Glomerular visceral epithelial cell (primary cell): Measurements from ENCODE around the gene MARCHF10.
"Not testable (repeated sequence)": the region's sequence is repeated elsewhere in the genome, so short reads cannot be mapped to it uniquely, and the experiment has no call there.

ENCODE experiments used
- DNase-seq: peaks from one replicate; pipeline ENCODE4 v3.0.0-alpha.2; 2016; ENCODE audit errors: extremely low spot score

Gene MARCHF10

DNA sequence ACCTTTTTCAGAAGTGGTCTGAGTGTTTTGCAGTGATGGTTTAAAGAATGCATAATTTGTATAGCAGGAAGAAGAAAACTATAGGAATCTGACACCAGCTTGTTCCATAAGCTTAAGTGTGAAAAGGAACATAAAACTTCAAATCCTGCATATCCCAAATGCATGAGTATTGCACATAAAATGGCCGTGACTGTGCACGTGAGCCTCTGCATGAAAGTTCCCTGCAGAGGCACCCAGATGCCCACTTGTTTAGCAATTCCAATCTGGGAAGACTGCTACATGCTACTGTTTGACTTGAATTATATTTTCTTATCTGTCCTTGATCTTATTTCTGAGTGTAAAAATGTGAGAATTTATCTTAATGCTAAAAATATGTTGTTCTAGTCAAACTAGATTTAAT lies 21.5 kb downstream of the MARCHF10 start:
- no peak for DNase-seq

DNA sequence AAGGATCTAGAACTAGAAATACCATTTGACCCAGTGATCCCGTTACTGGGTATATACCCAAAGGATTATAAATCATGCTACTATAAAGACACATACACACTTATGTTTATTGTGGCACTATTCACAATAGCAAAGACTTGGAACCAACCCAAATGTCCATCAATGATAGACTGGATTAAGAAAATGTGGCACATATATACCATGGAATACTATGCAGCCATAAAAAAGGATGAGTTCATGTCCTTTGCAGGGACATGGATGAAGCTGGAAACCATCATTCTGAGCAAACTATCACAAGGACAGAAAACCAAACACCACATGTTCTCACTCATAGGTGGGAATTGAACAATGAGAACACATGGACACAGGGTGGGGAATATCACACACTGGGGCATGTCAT lies 22.1 kb downstream of the MARCHF10 start:
- DNase-seq = not testable (repeated sequence)

DNA sequence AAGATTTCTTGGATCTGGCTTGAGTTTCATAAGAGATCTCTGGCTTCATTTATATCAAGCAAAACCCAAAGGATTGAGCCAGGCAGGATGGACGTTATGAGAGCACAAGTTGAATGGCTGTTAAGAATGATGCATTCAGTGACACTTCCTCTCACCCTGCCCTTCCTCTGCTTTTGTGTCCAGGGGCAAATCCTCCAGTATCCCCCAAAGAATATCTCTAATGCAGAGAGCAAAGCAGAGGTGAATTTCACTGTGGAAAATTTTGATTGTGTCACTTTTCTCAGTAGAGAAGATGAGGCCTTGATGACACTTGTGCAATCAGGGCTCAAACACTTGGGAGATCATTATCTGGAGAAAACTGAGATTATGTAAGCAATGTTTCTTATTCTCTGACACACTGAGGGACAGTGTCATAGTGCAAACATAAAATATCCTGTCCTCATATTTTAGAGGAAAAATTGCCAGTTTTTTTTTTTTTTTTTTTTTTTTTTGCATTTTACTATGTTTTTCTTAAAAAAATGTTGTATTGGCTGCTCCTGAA lies 25.3 kb downstream of the MARCHF10 start:
- no peak for DNase-seq

DNA sequence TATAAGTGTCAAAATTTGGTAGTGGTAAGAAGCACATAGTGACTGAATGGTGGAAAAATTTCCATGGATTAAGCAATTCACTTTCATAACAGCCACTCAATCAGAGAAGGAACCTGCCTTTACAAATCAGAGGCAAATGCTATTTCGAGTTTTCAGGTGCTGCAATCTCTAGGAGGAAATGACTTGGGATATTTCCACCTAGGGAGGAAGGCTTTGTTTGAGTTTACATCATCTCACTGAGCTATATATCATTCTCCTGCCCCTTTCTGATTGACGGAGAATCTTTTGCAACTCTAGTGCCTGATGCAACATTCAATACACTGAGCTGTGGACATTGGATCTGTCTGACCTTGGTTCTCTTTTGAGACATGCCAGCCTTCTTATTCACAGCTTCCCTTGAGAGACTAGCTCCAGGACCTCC lies 26.3 kb downstream of the MARCHF10 start:
- DNase-seq = no peak

DNA sequence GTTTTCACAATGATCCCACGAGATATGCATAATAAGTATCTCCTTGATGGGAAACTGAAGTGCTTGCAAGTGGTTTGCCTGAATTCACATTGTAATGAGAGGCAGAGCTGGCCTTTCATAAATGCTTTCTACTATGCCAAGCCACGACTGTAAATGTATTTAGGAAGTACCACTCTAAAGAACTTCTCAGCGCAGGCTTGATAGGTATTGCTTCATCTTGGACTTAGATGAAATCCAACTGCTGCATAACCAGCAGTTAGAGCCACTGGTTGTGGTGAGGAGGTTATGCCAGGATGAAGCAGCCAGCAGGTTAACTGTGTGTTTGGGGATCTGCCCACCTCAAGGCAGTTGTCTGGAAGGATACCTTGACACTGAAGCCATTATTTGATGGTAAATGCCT lies 26.8 kb downstream of the MARCHF10 start:
- no peak for DNase-seq

DNA sequence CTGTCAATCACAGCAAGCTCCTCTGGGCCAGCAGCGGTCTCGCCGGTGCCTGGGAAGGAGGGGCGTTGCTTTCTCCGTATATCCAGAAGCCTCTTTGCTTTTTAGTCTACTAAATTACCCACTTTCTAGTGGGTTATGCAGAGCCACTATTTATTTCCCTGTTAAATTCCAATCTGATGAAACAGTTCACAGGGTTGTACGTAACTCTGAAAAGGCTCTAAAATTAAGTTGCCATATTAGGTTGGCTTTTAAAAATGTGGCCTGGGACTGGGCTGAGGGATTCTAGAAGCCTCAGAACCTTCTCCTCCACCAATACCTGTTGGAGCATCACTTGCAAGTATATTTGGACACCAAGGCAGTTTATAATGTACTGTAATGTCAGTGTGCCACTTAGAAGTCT lies 27.2 kb downstream of the MARCHF10 start:
- DNase-seq = no peak

DNA sequence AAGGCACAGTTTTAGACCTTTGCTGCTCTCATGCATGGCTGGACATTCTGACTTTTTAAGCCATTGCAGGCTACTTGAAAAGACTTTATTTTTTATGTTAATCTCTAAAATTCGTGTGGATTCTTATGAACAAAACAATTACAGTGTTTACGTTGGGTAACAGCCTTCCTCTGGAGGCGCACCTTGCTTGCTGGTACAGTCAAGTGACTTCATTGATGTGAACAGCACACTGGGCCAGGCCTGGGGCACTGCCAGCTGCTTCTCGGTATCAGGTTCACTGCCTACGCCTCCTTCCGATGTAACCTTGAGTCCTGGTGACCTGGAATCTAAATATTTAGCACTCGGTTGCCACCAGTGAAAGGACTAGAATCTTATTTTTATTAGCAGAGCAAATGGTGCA lies 27.8 kb downstream of the MARCHF10 start:
- no peak for DNase-seq

DNA sequence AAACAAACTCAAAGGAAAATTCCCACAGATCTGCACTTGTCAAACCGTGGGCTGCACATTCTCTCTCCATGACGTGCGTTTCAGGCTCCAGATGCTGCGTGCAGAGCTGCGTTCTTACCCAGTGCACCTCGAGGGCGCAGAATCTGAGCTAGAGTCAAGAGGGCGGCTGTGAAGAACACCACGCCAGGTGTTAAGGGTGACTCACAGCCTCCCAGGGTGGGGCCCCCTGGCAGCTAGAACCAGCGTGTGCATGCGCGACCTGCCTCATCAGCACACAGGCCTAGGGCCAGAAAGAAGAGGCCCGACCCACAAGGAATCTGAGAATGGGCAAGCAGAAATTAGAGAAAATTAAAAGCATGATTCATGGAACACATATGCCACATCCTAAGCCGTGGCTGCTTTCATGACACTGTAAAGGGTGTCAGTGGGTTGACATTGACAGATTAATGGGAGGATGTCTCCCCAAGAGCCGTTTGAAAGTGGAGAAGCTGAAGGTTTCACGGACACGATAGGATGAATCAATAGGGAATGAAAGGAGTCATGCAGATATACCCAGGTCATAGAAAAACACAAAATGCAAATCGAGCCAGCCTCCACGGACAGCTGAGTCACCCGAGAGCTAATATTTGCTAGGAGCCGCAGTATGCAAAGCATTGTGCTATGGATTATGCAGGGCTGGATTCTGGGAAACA lies 29.0 kb downstream of the MARCHF10 start:
- DNase-seq = peak; percentile 99

DNA sequence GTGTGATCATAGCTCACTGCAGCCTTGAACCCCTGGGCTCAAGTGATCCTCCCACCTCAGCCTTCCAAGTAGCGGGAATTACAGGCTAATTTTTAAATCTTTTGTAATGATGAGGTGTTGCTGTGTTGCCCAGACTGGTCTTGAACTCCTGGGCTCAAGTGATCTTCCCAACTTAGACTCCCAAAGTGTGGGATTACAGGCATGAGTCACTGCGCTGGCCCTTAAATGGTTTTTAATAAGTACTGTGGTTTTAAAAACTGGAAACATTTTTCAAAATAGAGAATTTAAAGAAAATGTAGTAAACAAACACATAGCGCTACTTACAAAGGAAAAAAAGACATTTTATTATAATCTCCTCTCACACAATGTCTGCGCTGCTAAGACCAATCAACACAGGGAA lies 32.2 kb downstream of the MARCHF10 start:
- no peak for DNase-seq

DNA sequence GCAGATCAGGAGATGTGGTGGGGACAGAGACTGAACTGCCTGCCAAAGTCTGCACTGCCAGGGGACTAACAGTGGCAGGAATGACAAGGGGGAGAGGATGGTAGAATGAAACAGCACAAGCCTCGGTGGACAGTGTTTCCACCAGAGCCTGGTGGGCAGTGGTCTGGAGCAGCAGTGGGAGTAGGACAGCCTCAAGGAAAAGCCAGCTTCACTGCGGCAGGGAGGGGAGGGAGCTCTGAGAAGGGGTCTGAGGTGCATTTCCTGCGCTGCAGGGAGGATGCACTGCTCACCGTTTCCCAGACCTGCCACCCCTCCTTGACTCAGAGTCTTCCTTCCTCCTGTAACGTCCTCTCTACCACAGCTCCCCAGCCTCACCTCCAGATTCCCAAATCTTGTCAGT lies 33.8 kb downstream of the MARCHF10 start:
- DNase-seq = no peak

DNA sequence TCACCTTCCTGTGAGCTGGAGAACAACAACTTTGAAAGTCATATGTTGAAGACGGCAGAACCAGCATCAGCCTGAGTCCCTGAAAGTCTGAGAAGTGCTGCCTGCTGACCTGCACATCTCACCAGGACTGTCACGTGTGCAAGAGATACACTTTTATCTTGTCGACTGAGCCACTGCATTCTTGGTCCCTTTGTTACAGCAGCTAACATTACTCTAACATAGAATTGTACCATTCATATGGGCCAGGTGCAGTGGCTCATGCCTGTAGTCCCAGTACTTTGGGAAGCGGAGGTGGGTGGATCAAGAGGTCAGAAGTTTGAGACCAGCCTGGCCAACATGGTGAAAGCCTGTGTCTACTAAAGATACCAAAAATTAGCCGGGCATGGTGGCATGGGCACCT lies 40.1 kb downstream of the MARCHF10 start:
- no peak for DNase-seq

DNA sequence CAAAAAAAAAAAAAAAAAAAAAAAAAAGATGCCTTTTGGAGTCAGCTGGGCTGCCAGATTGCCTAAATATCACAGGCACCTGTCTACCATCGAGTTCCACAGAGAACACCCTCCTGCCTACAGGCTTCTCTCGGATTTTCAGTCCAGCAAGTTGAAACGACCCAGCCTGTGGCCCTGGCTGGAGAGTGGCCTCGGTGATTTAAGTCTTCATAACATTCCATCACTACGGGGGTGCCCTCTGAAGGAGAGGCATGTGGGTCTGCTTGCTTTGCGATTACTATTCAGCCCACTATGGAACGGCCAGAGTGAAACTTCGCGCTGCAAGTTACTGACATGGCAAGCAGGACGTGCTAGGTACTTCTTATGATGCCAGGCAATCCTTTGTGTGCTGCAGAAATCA lies 42.8 kb downstream of the MARCHF10 start:
- no peak for DNase-seq

DNA sequence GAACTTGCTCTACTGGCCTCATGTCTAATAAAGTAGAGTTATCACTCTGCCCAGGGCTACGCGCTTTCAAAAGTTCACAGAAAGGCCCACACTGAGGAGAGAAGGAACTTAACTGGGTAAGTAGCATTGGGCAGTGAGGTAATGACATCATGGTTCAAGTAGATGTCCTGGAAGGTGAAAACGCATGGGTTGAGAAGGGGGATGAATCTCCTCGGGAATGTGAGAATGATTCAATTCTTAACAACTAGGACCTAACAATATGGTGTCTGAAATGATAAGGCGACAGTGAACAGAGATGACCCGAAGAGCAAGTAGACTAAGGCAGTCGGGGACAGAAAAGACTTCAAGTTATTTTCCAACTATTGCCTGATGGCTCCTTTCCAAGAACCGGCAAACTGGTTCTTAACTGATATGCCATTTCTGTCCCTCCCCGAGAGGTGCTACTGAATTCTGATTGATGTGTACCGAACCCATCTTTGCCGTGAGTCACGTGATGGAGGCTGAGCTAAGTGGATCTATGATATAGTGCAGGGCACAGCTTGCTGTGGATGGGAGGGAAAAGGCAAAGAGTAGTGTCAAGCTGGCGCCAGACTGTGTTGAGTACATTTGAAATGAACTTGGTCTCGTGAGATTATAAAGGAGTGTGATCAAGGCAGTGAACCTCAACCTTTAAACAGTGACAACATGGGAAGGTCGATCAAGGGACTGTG lies 44.1 kb downstream of the MARCHF10 start:
- DNase-seq = no peak

DNA sequence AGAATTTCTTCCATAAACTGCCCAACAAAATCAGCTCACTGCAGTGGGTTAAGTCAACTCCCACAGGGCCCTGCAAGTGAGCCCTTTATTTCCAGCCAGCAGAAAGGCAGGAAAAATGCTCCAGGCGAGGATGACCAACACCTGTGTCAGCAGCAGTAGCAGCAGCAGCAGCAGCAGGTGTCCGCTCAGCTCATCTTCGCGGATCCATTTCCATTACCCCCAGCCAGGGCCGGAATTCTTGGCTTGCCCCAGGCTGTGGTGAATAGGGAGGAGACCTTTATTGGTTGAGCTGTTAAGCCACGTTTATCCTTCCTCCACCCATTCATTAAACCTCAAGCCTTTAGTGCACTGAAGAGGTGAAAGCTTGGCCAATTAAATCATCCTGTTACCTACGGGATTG lies 46.2 kb downstream of the MARCHF10 start:
- DNase-seq = no peak

DNA sequence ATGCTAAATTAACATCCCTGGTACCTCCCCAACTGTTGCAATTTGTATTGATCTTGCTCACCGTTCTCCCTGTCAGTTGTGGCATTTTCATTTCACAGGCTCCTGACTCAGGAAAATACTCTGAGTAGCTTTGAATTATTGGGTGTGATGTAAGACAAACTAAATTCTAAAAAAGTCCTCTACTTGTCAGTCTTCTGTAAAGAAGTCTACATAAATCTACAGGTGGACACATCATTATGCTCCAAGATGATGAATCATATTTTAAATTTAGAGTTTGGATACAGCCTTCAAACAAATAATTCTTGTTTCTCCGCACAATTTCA lies 47.2 kb downstream of the MARCHF10 start:
- no peak for DNase-seq

DNA sequence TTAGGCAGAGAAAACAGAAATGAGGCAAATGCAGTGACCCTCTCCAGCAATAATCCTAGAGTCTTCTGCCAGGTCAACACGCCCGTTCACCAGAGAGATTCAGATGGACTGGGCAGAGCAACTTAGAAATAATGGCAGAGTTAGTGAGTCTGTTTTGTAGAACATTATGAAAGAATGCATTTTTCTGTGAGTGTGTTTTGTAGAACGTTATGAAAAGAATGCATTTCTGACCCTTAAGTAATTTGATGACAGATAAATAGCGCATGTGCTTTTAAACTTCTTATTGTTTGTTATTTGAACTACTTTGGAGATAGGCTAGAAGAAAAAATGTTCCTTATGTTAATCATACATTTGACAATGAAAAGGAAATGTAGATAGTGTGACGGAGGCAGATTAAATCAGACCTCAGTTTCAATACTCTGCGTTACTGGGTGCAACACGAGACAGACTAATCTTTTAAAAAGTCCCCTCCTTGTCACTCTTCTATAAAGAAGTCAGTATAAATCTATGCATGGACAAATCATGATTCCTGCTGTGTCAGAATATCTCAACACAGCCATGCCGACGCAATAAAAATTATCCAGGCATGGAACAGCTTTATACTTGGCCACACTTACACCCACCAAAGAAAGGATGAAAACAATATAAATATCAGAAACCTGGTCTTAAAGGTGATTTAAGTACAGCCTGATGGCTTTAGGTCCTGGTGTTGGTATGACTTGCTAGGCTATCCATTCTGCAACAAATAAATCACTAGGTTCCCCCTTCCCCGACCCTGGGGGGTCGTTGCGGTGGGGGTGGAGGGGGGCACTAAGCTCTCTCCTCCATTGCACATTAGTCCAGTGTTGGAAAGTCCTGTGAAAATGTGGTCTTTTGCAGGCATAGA lies 47.8 kb downstream of the MARCHF10 start:
- DNase-seq = no peak

DNA sequence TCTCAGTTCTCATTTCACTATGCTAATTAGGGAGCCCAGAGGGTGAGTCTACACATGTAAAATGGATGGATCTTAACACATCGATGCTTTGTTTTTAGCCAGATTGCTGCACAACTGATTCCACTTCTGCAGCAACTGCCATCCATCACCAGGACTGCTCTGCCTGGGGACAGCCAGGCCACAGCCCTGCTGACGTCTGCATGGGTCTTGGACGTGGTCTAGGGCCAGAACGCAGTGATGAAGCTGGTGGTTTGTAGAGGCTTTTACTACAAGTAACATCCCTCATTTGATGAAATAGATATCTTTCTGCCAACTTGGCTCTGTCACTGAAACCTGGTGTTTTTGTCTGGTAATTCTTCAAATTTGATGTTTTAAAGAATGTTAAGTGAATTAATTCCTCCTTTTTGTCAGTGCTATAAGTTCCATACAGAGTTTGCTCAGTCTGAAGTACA lies 50.6 kb downstream of the MARCHF10 start:
- DNase-seq = no peak

DNA sequence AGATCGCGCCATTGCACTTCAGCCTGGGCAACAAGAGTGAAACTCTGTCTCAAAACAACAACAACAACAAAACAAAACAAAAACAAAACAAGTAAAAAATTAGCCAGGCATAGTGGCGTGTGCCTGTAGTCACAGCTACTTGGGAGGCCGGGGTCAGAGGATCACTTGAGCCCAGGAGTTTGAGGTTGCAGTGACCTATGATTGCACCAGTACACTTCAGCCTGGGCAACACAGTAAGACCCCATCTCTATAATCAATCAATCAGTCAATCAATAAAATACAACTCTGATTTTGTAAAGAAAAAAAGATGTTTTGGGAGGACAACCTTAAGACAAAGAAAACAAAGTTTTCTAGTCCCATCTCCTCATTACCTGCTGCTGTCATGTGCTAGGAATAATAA lies 51.9 kb downstream of the MARCHF10 start:
- no peak for DNase-seq

DNA sequence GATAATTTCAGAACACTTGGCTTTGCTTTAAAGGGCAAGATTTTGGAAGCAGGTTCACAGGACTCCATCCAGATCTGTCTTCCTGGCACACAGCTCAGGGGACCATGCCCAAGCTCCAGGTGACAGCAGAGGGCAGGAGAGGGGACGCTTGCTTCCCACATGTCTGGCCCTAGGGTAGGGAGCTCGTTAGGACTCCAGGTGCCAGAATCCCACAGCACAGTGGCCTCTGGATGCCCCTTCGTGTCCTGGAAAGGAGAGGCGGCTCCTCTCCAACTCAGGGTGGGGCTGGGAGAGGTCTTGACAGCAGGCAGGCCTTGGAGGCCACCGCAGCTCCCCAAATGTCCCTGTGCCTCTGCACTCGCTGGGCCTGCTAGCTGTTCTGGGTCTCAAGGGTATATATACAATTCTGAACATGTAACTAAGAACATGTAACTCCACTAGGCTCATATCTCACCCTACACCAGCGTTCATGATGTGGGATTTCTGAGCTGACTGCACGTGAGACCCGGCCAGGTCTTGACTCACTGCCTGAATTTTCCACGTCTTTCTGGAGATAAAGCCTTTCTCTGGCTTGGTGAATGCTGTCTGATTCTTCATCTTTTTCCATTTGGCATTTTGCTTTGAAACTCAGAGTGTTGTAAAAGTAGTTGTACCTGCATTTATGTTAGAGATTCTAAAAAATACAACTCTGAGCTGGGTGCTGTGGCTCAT lies 52.8 kb downstream of the MARCHF10 start:
- no peak for DNase-seq

DNA sequence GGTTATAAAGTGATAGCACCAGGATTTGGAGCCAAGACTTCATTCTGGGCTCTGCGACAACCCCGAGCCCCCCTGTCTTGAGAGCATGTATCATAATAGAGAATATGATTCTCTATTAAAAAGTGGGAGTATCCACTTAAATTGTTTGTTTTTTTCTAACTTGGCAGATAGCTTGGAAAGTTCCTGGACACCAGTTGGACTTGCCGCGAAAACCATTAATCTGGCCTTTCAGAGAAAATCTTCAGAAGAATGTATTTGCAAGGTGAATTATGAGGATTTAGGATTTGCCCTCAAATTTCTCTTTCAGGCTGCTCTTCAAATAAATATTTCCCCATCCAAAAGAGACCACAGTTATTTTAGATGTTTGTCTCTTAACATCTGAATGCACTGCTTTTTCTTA lies 53.5 kb downstream of the MARCHF10 start:
- no peak for DNase-seq

DNA sequence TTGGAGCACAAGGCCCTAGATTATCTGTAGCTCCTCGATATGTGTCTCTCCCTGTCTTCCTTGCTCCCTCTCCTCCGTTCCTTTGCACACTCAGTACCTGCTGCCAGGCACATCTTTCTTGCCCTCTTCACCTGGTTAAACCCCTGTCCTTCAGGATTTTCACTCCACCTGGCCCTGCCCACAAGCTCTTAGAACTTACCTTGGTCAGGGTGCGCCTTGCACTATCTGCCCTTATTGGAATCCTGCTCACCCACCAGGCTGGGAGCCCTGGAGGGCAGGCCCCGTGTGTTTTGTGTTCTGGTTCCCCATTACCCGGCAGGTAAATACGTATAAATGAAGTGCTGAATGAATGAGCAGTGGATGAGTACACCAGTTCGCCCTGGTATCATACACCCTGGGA lies 54.6 kb downstream of the MARCHF10 start:
- no peak for DNase-seq
